Measurements from ENCODE around the gene MAPK4. TPM values are rescaled to one million over a fixed set of nuclear protein-coding genes. Genes with fewer than 3 reads are reported as not detected.
A peak's percentile ranks its signal among the peaks of the same experiment; 100 is the strongest.

Gene MAPK4
- total RNA-seq, 1 experiment from 2014 or later: 4.2 TPM

GRCh38 chr18:50656396-50656795 is 96.5 kb downstream of the MAPK4 start (continued):
- TF ChIP-seq ZNF281 (CRISPR knock-in tag; IDR thresholded peaks at IDR 0.05): no peak
- no peak for TF ChIP-seq E2F5 (CRISPR knock-in tag; IDR thresholded peaks at IDR 0.05)
- no peak for TF ChIP-seq RELA (CRISPR knock-in tag; IDR thresholded peaks at IDR 0.05; ENCODE audit: borderline replicate concordance)
- TF ChIP-seq FOXJ3 (CRISPR knock-in tag; IDR thresholded peaks at IDR 0.05; ENCODE audit: borderline replicate concordance): no peak
- no peak for TF ChIP-seq ERG (CRISPR knock-in tag; IDR thresholded peaks at IDR 0.05)
- no peak for TF ChIP-seq IRF2 (CRISPR knock-in tag; IDR thresholded peaks at IDR 0.05; ENCODE audit: borderline replicate concordance, low read depth)
- TF ChIP-seq ZMAT4 (CRISPR knock-in tag; IDR thresholded peaks at IDR 0.05): no peak
- TF ChIP-seq SMAD3 (CRISPR knock-in tag; IDR thresholded peaks at IDR 0.05; ENCODE audit: borderline replicate concordance): no peak
- TF ChIP-seq FOXK1 (CRISPR knock-in tag; IDR thresholded peaks at IDR 0.05): no peak

- no peak overlapping the region for H3K4me3 Mint-ChIP-seq
- DNase-seq (ENCODE audit: low spot score): no peak
- TF ChIP-seq ZNF416 (CRISPR knock-in tag; IDR thresholded peaks at IDR 0.05): no peak
- no peak for TF ChIP-seq EMX1 (CRISPR knock-in tag; IDR thresholded peaks at IDR 0.05)
- TF ChIP-seq TCF7 (CRISPR knock-in tag; IDR thresholded peaks at IDR 0.05; ENCODE audit: low read depth): no peak
- TF ChIP-seq ATF2 (CRISPR knock-in tag; IDR thresholded peaks at IDR 0.05; ENCODE audit: borderline replicate concordance, low read depth): no peak
- no peak for TF ChIP-seq ZBTB21 (CRISPR knock-in tag; IDR thresholded peaks at IDR 0.05; ENCODE audit: borderline replicate concordance)
- no peak for TF ChIP-seq ERG (CRISPR knock-in tag; IDR thresholded peaks at IDR 0.05)
- CTCF ChIA-PET: no interaction called here
- POLR2A ChIA-PET: no interaction called here
- no peak overlapping the region for H3K27ac Mint-ChIP-seq
- H3K9me3 Mint-ChIP-seq: peaks cover 17% of the 10 kb centered on the region
- no peaks in the 10 kb centered on the region for H3K36me3 Mint-ChIP-seq
- H3K27me3 Mint-ChIP-seq (ENCODE audit: low read depth): no peaks in the 10 kb centered on the region; the same call in 1 of the 2 replicates
- peaks cover 28% of the 10 kb centered on the region for H3K4me1 Mint-ChIP-seq
- no peak for ATAC-seq
These were observed 97.1 kb downstream of the MAPK4 start for GRCh38 chr18:50656841-50657470.

- Mint-ChIP-seq H3K27ac (peak overlapping the region; percentile 32; the same call in 1 of the 2 replicates), H3K4me1 (peaks cover 37% of the 10 kb centered on the region), H3K36me3 (no peaks in the 10 kb centered on the region), H3K27me3 (ENCODE audit: low read depth) (no peaks in the 10 kb centered on the region; the same call in 1 of the 2 replicates), H3K4me3 (no peak overlapping the region), H3K9me3 (peaks cover 22% of the 10 kb centered on the region)
- ATAC-seq (no peak), DNase-seq (ENCODE audit: low spot score) (no peak)
- ChIA-PET POLR2A (no interaction called here), CTCF (interaction anchor here (1.8 to 2.2 kb wide), 2 partner anchors 14 to 126 kb away, joined by 6 read pairs; no protein-coding TSS in a partner anchor)
- TF ChIP-seq ZNF416 (CRISPR knock-in tag; IDR thresholded peaks at IDR 0.05) (no peak), ZNF425 (CRISPR knock-in tag; conservative IDR thresholded peaks at IDR 0.05) (no peak), ZBTB43 (CRISPR knock-in tag; IDR thresholded peaks at IDR 0.05) (no peak), TEAD1 (CRISPR knock-in tag; IDR thresholded peaks at IDR 0.05) (no peak), TEAD4 (CRISPR knock-in tag; IDR thresholded peaks at IDR 0.05) (no peak), ATF2 (CRISPR knock-in tag; IDR thresholded peaks at IDR 0.05; ENCODE audit: borderline replicate concordance, low read depth) (no peak), CREM (CRISPR knock-in tag; IDR thresholded peaks at IDR 0.05) (no peak)
These were observed 98.7 kb downstream of the MAPK4 start for GRCh38 chr18:50658601-50659000.
